Mesenchymal stem cell (in vitro differentiated cells and primary cell): ENCODE results near the gene MBNL1.

Experiments
- DNase-seq: peaks from one replicate; pipeline ENCODE4 v3.0.0-alpha.2; 2013
- H2AFZ ChIP-seq: one replicate; pipeline ENCODE4 v1.6.1; 2013; ENCODE audit warnings: low read depth, mild to moderate bottlenecking, control low read depth, inconsistent platforms, low read length, moderate library complexity
- H2AK5ac ChIP-seq: 2 replicates; pipeline ENCODE4 v1.6.1; 2013; ENCODE audit warnings: low read length, moderate library complexity, mild to moderate bottlenecking, inconsistent platforms; ENCODE audit not compliant: severe bottlenecking
- H2BK120ac ChIP-seq: one replicate; pipeline ENCODE4 v1.6.1; 2013; ENCODE audit warnings: low read depth, mild to moderate bottlenecking, inconsistent platforms, low read length, moderate library complexity
- H2BK12ac ChIP-seq, 2 experiments: one replicate each; pipeline ENCODE4 v1.6.1; 2013; ENCODE audit warnings: inconsistent platforms in 2 of 2, low read length in 2 of 2, mild to moderate bottlenecking in 2 of 2, moderate library complexity in 2 of 2, control low read depth in 1 of 2
- H2BK15ac ChIP-seq: one replicate; pipeline ENCODE4 v1.6.1; 2013; ENCODE audit warnings: mild to moderate bottlenecking, low read depth, inconsistent platforms; ENCODE audit not compliant: poor library complexity, severe bottlenecking
- H2BK5ac ChIP-seq: 2 replicates; pipeline ENCODE4 v1.6.1; 2013; ENCODE audit warnings: low read depth, mild to moderate bottlenecking, low read length, control low read depth, inconsistent platforms; ENCODE audit not compliant: poor library complexity, severe bottlenecking
- H3K14ac ChIP-seq, 2 experiments: one replicate each; pipeline ENCODE4 v1.6.1; 2013; ENCODE audit warnings: inconsistent platforms in 2 of 2, low read length in 2 of 2, control low read depth in 1 of 2, mild to moderate bottlenecking in 1 of 2, moderate library complexity in 1 of 2
- H3K18ac ChIP-seq, 2 experiments: one replicate each; pipeline ENCODE4 v1.6.1; 2013; ENCODE audit warnings: inconsistent platforms in 2 of 2, low read length in 2 of 2, control low read depth in 1 of 2, low read depth in 1 of 2, mild to moderate bottlenecking in 1 of 2
- H3K23ac ChIP-seq, 2 experiments: one replicate each; pipeline ENCODE4 v1.6.1; 2013; ENCODE audit warnings: inconsistent platforms in 2 of 2, low read length in 2 of 2, mild to moderate bottlenecking in 2 of 2, moderate library complexity in 2 of 2, control low read depth in 1 of 2
- H3K27ac ChIP-seq: 2 replicates; pipeline ENCODE4 v1.5.1; 2013; ENCODE audit warnings: mild to moderate bottlenecking, moderate library complexity, low read length, control low read depth, inconsistent platforms; ENCODE audit not compliant: poor library complexity, severe bottlenecking
- H3K27me3 ChIP-seq, 2 experiments: 2 replicates each; pipeline versions ENCODE4 v1.6.1 to v1.7.0; 2013; ENCODE audit warnings: low read length in 2 of 2, mild to moderate bottlenecking in 2 of 2, moderate library complexity in 2 of 2, control low read depth in 1 of 2, inconsistent platforms in 1 of 2; ENCODE audit not compliant: control insufficient read depth in 1 of 2, insufficient read depth in 1 of 2
- H3K36me3 ChIP-seq, 2 experiments: 2 replicates each; pipeline versions ENCODE4 v1.6.1 to v1.7.0; 2013; ENCODE audit warnings: low read length in 2 of 2, control low read depth in 1 of 2, inconsistent platforms in 1 of 2, low read depth in 1 of 2, mild to moderate bottlenecking in 1 of 2; ENCODE audit not compliant: insufficient read depth in 2 of 2, control insufficient read depth in 1 of 2
- H3K4ac ChIP-seq, 2 experiments: one replicate each; pipeline ENCODE4 v1.6.1; 2013; ENCODE audit warnings: inconsistent platforms in 2 of 2, low read length in 2 of 2, mild to moderate bottlenecking in 2 of 2, moderate library complexity in 2 of 2, control low read depth in 1 of 2, low read depth in 1 of 2
- H3K4me1 ChIP-seq: 2 replicates; pipeline ENCODE4 v1.6.1; 2013; ENCODE audit warnings: low read depth, low read length, control low read depth; ENCODE audit not compliant: control insufficient read depth, insufficient read depth
- H3K4me2 ChIP-seq: 2 replicates; pipeline ENCODE4 v1.6.1; 2013; ENCODE audit warnings: low read length, mild to moderate bottlenecking, inconsistent platforms; ENCODE audit not compliant: poor library complexity, severe bottlenecking
- H3K4me3 ChIP-seq, 2 experiments: 2 replicates each; pipeline versions ENCODE4 v1.5.1 to v1.7.0; 2013; ENCODE audit warnings: low read length in 2 of 2, mild to moderate bottlenecking in 2 of 2, control low read depth in 1 of 2, low read depth in 1 of 2; ENCODE audit not compliant: insufficient read depth in 1 of 2
- H3K79me1 ChIP-seq: replicated peaks from 2 replicates; pipeline ENCODE4 v1.6.1; 2013; ENCODE audit warnings: mild to moderate bottlenecking, control low read depth, low read length, inconsistent platforms; ENCODE audit not compliant: poor library complexity, severe bottlenecking
- H3K9ac ChIP-seq: 2 replicates; pipeline ENCODE4 v1.7.0; 2013; ENCODE audit warnings: mild to moderate bottlenecking, low read length, moderate library complexity
- H3K9me3 ChIP-seq: 2 replicates; pipeline ENCODE4 v1.7.0; 2013; ENCODE audit warnings: mild to moderate bottlenecking, low read length; ENCODE audit not compliant: control insufficient read depth
- H4K8ac ChIP-seq: one replicate; pipeline ENCODE4 v1.6.1; 2013; ENCODE audit warnings: inconsistent platforms, mild to moderate bottlenecking, low read length, moderate library complexity
- H4K91ac ChIP-seq: one replicate; pipeline ENCODE4 v1.6.1; 2013; ENCODE audit warnings: mild to moderate bottlenecking, low read length, inconsistent platforms
- WGBS: methylation state at CpG from one replicate; pipeline ENCODE4 v1.1.7; 2013; ENCODE audit warnings: mixed read lengths; 5-methylcytosine and 5-hydroxymethylcytosine counted together

MBNL1 gene

GRCh38 chr3:152491922-152492321, 223.2 kb downstream of the MBNL1 start:
- Histone ChIP-seq H2BK15ac (no peak overlapping the region), H3K27ac (no peak overlapping the region), H2BK12ac (no peak overlapping the region), H3K9me3 (no peaks in the 10 kb centered on the region), H3K79me1 (no peaks in the 10 kb centered on the region), H3K14ac (no peak overlapping the region), H4K8ac (no peak overlapping the region), H3K23ac (no peak overlapping the region), H3K18ac (no peak overlapping the region), H3K4ac (no peak overlapping the region), H3K36me3 (no peaks in the 10 kb centered on the region), H2AFZ (no peak overlapping the region), H2BK5ac (no peak overlapping the region), H3K9ac (no peak overlapping the region), H3K27me3 (no peaks in the 10 kb centered on the region), H3K4me2 (no peak overlapping the region), H2AK5ac (no peak overlapping the region), H4K91ac (no peak overlapping the region), H3K4me3 (no peak overlapping the region), H2BK120ac (no peak overlapping the region), H3K4me1 (no peaks in the 10 kb centered on the region)
- 100% methylated on average over 1 of the region's 2 CpGs for WGBS
- DNase-seq: no peak

DNA sequence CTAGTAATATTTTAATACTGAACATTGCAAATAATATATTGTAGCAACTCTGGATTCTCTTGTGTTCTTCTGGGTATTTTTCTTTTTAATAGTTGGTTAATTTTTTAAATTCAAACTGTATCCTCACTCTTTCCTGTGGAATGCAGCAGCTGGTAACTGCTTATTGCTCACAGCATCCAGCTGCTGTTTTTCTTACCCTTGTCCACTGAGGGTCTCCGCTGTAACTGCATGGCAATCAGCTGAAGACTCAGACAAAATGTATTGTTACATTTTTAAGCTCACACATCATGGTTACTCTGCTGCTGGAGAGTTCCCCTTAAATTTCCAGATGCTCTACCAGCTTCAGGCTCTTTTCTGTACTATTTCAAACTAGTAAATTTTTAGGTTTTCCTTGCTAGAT, 227.6 kb downstream of the MBNL1 start:
- H3K4me3 ChIP-seq: no peak overlapping the region
- H2AK5ac ChIP-seq: no peak overlapping the region
- H2AFZ ChIP-seq: no peak overlapping the region
- H3K18ac ChIP-seq: no peak overlapping the region
- H3K9me3 ChIP-seq: peaks cover 2% of the 10 kb centered on the region
- no peaks in the 10 kb centered on the region for H3K79me1 ChIP-seq
- no peak overlapping the region for H3K23ac ChIP-seq
- H3K4me1 ChIP-seq: no peaks in the 10 kb centered on the region
- H2BK120ac ChIP-seq: no peak overlapping the region
- H3K4ac ChIP-seq: peak overlapping the region in 1 of 2 experiments; percentile 49
- no peak overlapping the region for H3K4me2 ChIP-seq
- no peak overlapping the region for H3K27ac ChIP-seq
- no peak overlapping the region for H3K9ac ChIP-seq
- no peak overlapping the region for H2BK15ac ChIP-seq
- H3K14ac ChIP-seq: no peak overlapping the region
- peak; percentile 17 for DNase-seq
- H2BK5ac ChIP-seq: no peak overlapping the region
- no peak overlapping the region for H4K91ac ChIP-seq
- no peaks in the 10 kb centered on the region for H3K36me3 ChIP-seq
- no peak overlapping the region for H4K8ac ChIP-seq
- H2BK12ac ChIP-seq: peak overlapping the region in 1 of 2 experiments; percentile 63
- 63% methylated on average over 1 of the region's 1 CpG for WGBS
- H3K27me3 ChIP-seq: no peaks in the 10 kb centered on the region

- H3K4me2 ChIP-seq: no peak overlapping the region
- no CpG with 5 or more reads among the region's 1 CpG for WGBS
- DNase-seq: no peak
- no peak overlapping the region for H2BK5ac ChIP-seq
- H3K14ac ChIP-seq: no peak overlapping the region
- no peaks in the 10 kb centered on the region for H3K27me3 ChIP-seq
- H3K18ac ChIP-seq: no peak overlapping the region
- H2BK12ac ChIP-seq: no peak overlapping the region
- H3K23ac ChIP-seq: no peak overlapping the region
- H3K79me1 ChIP-seq: no peaks in the 10 kb centered on the region
- H3K9me3 ChIP-seq: peaks cover 3% of the 10 kb centered on the region
- H2BK120ac ChIP-seq: no peak overlapping the region
- no peaks in the 10 kb centered on the region for H3K36me3 ChIP-seq
- no peak overlapping the region for H3K27ac ChIP-seq
- H3K4me1 ChIP-seq: no peaks in the 10 kb centered on the region
- no peak overlapping the region for H3K4me3 ChIP-seq
- no peak overlapping the region for H3K4ac ChIP-seq
- no peak overlapping the region for H4K91ac ChIP-seq
- no peak overlapping the region for H2BK15ac ChIP-seq
- no peak overlapping the region for H2AFZ ChIP-seq
- no peak overlapping the region for H4K8ac ChIP-seq
- H3K9ac ChIP-seq: peak overlapping the region; percentile 60
- no peak overlapping the region for H2AK5ac ChIP-seq
These were observed 228.0 kb downstream of the MBNL1 start for GRCh38 chr3:152496716-152497115.

- no peak overlapping the region for H2BK120ac ChIP-seq
- H2BK5ac ChIP-seq: no peak overlapping the region
- no peak overlapping the region for H3K4ac ChIP-seq
- no peaks in the 10 kb centered on the region for H3K36me3 ChIP-seq
- H4K91ac ChIP-seq: no peak overlapping the region
- H3K9ac ChIP-seq: peak overlapping the region; percentile 60
- DNase-seq: peak; percentile 90
- H3K4me2 ChIP-seq: no peak overlapping the region
- H2AFZ ChIP-seq: no peak overlapping the region
- no peak overlapping the region for H2BK12ac ChIP-seq
- H2AK5ac ChIP-seq: no peak overlapping the region
- no peak overlapping the region for H3K14ac ChIP-seq
- H2BK15ac ChIP-seq: no peak overlapping the region
- H3K27me3 ChIP-seq: no peaks in the 10 kb centered on the region
- 12% methylated on average over 2 of the region's 3 CpGs for WGBS
- peaks cover 3% of the 10 kb centered on the region for H3K9me3 ChIP-seq
- H4K8ac ChIP-seq: no peak overlapping the region
- no peak overlapping the region for H3K23ac ChIP-seq
- H3K4me1 ChIP-seq: no peaks in the 10 kb centered on the region
- H3K79me1 ChIP-seq: no peaks in the 10 kb centered on the region
- no peak overlapping the region for H3K27ac ChIP-seq
- H3K18ac ChIP-seq: no peak overlapping the region
- peak overlapping the region in 1 of 2 experiments; percentile 63 for H3K4me3 ChIP-seq
These were observed 228.7 kb downstream of the MBNL1 start for GRCh38 chr3:152497457-152497856.
